IMR-90 (cell line): ENCODE measurements around the gene DZANK1. TPM values are rescaled to one million over a fixed set of nuclear protein-coding genes. Genes with fewer than 3 reads are reported as not detected.

Experiments
- ATAC-seq: fragments of 200-7000 bp; cut with Tn5 transposase; 2 replicates; pipeline ENCODE4 v1.9.1; 2020; ENCODE audit warnings: low read depth, mild to moderate bottlenecking, moderate library complexity
- BruUV-seq: library from RNA; stranded (reverse); fragments of 400-500 nt; replicated peaks from 2 replicates; lab custom pipeline; 2021; lab: Mats Ljungman, UMichigan
- CTCF ChIA-PET: fragments of 300-600 bp; formaldehyde crosslinking; extraction: SDS; loops from one replicate; lab custom pipeline; 2021; ENCODE audit warnings: antibody characterized with exemption; lab: Yijun Ruan, JAX
- POLR2A ChIA-PET: fragments of 300-600 bp; sonication (Branson Sonifier 250); formaldehyde crosslinking; loops from one replicate; lab custom pipeline; 2022; ENCODE audit warnings: antibody characterized with exemption; ENCODE audit not compliant: unreplicated experiment; lab: Charles Lee
- DNase-seq: peaks from one replicate; pipeline ENCODE4 v3.0.0; 2013
- H2AFZ ChIP-seq: replicated peaks from 2 replicates; pipeline ENCODE3; 2013; ENCODE audit warnings: low read length, mild to moderate bottlenecking; ENCODE audit not compliant: poor library complexity
- H2AK5ac ChIP-seq: 2 replicates; pipeline ENCODE4 v1.6.1; 2013; ENCODE audit warnings: low read depth, low read length, inconsistent platforms
- H2AK9ac ChIP-seq: replicated peaks from 2 replicates; pipeline ENCODE3; 2013; ENCODE audit warnings: mild to moderate bottlenecking, low read depth, low read length, moderate library complexity; ENCODE audit not compliant: poor library complexity
- H2BK120ac ChIP-seq: 2 replicates; pipeline ENCODE4 v1.6.1; 2013; ENCODE audit warnings: low read depth, low read length, inconsistent platforms
- H2BK15ac ChIP-seq: 3 replicates; pipeline ENCODE4 v1.6.1; 2013; ENCODE audit warnings: low read depth, low read length, inconsistent platforms
- H2BK20ac ChIP-seq: 2 replicates; pipeline ENCODE4 v1.6.1; 2013; ENCODE audit warnings: low read depth, mild to moderate bottlenecking, inconsistent platforms, low read length, moderate library complexity
- H2BK5ac ChIP-seq: 2 replicates; pipeline ENCODE4 v1.6.1; 2013; ENCODE audit warnings: mild to moderate bottlenecking, low read depth, low read length, inconsistent platforms; ENCODE audit not compliant: poor library complexity, severe bottlenecking
- H3K14ac ChIP-seq: replicated peaks from 2 replicates; pipeline ENCODE4 v1.6.1; 2013; ENCODE audit warnings: low read depth, low read length, inconsistent platforms
- H3K18ac ChIP-seq: 2 replicates; pipeline ENCODE4 v1.6.1; 2013; ENCODE audit warnings: low read depth, low read length, control low read depth
- H3K23ac ChIP-seq: 2 replicates; pipeline ENCODE4 v1.6.1; 2013; ENCODE audit warnings: low read depth, low read length, inconsistent platforms
- H3K27ac ChIP-seq: 2 replicates; pipeline ENCODE4 v1.5.1; 2013; ENCODE audit warnings: mild to moderate bottlenecking, control low read depth, low read length; ENCODE audit not compliant: insufficient read depth
- H3K27me3 ChIP-seq: 2 replicates; pipeline ENCODE4 v1.6.1; 2013; ENCODE audit warnings: low read length; ENCODE audit not compliant: control insufficient read depth, insufficient read depth
- H3K36me3 ChIP-seq: 2 replicates; pipeline ENCODE4 v1.6.1; 2013; ENCODE audit warnings: low read length, mixed read lengths; ENCODE audit not compliant: control insufficient read depth, insufficient read depth
- H3K4ac ChIP-seq: 2 replicates; pipeline ENCODE4 v1.6.1; 2013; ENCODE audit warnings: low read depth, low read length, inconsistent platforms
- H3K4me1 ChIP-seq: 2 replicates; pipeline ENCODE4 v1.6.1; 2013; ENCODE audit warnings: low read length, mixed read lengths; ENCODE audit not compliant: control insufficient read depth, insufficient read depth
- H3K4me2 ChIP-seq: 2 replicates; pipeline ENCODE4 v1.6.1; 2013; ENCODE audit warnings: low read depth, mild to moderate bottlenecking, control low read depth, low read length, moderate library complexity
- H3K4me3 ChIP-seq: 2 replicates; pipeline ENCODE4 v1.5.1; 2013; ENCODE audit warnings: low read depth, mild to moderate bottlenecking, control low read depth, low read length, moderate library complexity; ENCODE audit not compliant: insufficient read depth
- H3K56ac ChIP-seq: 2 replicates; pipeline ENCODE4 v1.6.1; 2013; ENCODE audit warnings: low read length, inconsistent platforms; ENCODE audit not compliant: insufficient read depth; ENCODE audit errors: extremely low read depth
- H3K79me1 ChIP-seq, 2 experiments: 2 replicates each; pipeline ENCODE4 v1.6.1; 2013; ENCODE audit warnings: low read length in 2 of 2, inconsistent platforms in 1 of 2, low read depth in 1 of 2
- H3K9ac ChIP-seq: 2 replicates; pipeline ENCODE4 v1.6.1; 2013; ENCODE audit warnings: low read depth, low read length, control low read depth
- H3K9me1 ChIP-seq: 2 replicates; pipeline ENCODE4 v1.6.1; 2013; ENCODE audit warnings: low read length, inconsistent platforms; ENCODE audit not compliant: insufficient read depth
- H3K9me3 ChIP-seq: 2 replicates; pipeline ENCODE4 v1.6.1; 2013; ENCODE audit warnings: low read length; ENCODE audit not compliant: control insufficient read depth, insufficient read depth
- H4K20me1 ChIP-seq: 2 replicates; pipeline ENCODE4 v1.6.1; 2013; ENCODE audit warnings: low read length, inconsistent platforms; ENCODE audit not compliant: insufficient read depth
- H4K5ac ChIP-seq: 2 replicates; pipeline ENCODE4 v1.6.1; 2013; ENCODE audit warnings: mild to moderate bottlenecking, low read depth, low read length, control low read depth
- H4K8ac ChIP-seq, 2 experiments: 2 replicates each; pipeline ENCODE4 v1.6.1; 2013; ENCODE audit warnings: low read depth in 2 of 2, low read length in 2 of 2, control low read depth in 1 of 2, inconsistent platforms in 1 of 2
- H4K91ac ChIP-seq: 2 replicates; pipeline ENCODE4 v1.6.1; 2013; ENCODE audit warnings: low read depth, low read length, inconsistent platforms; ENCODE audit not compliant: insufficient read depth
- BHLHE40 ChIP-seq: fragments of 150-350 bp; IDR thresholded peaks from 2 replicates; pipeline ENCODE4 v1.6.1; 2016; ENCODE audit warnings: mild to moderate bottlenecking, low read depth, low read length
- CHD1 ChIP-seq: IDR thresholded peaks from 2 replicates; pipeline ENCODE4 v1.6.1; 2012; ENCODE audit warnings: low read depth, low read length, improper control_type of control experiment
- FOS ChIP-seq: fragments of 150-350 bp; IDR thresholded peaks from 2 replicates; pipeline ENCODE4 v1.6.1; 2016; ENCODE audit warnings: low read depth, low read length
- MAFK ChIP-seq: IDR thresholded peaks from 2 replicates; pipeline ENCODE4 v1.6.1; 2012; ENCODE audit warnings: low read depth, low read length, improper control_type of control experiment
- MAZ ChIP-seq: IDR thresholded peaks from 2 replicates; pipeline ENCODE4 v1.6.1; 2012; ENCODE audit warnings: low read depth, mild to moderate bottlenecking, low read length, improper control_type of control experiment, moderate library complexity, borderline replicate concordance
- MXI1 ChIP-seq: IDR thresholded peaks from 2 replicates; pipeline ENCODE4 v1.6.1; 2012; ENCODE audit warnings: low read depth, mild to moderate bottlenecking, low read length, moderate library complexity, borderline replicate concordance
- NFE2L2 ChIP-seq: fragments of 150-350 bp; IDR thresholded peaks from 2 replicates; pipeline ENCODE4 v1.6.1; 2016; ENCODE audit warnings: low read depth, mild to moderate bottlenecking, low read length
- POLR2A ChIP-seq: IDR thresholded peaks from 2 replicates; pipeline ENCODE4 v1.6.1; 2012; ENCODE audit warnings: mild to moderate bottlenecking, low read depth, low read length
- RAD21 ChIP-seq: IDR thresholded peaks from 2 replicates; pipeline ENCODE4 v1.6.1; 2012; ENCODE audit warnings: low read length, improper control_type of control experiment
- RCOR1 ChIP-seq: IDR thresholded peaks from 2 replicates; pipeline ENCODE4 v1.6.1; 2012; ENCODE audit warnings: mild to moderate bottlenecking, low read length, improper control_type of control experiment; ENCODE audit not compliant: insufficient replicate concordance
- SMC3 ChIP-seq: fragments of 150-350 bp; IDR thresholded peaks from 2 replicates; pipeline ENCODE4 v1.6.1; 2016; ENCODE audit warnings: low read depth, mild to moderate bottlenecking, antibody characterized with exemption, low read length, moderate library complexity
- USF2 ChIP-seq: fragments of 150-350 bp; IDR thresholded peaks from 2 replicates; pipeline ENCODE4 v1.6.1; 2017; ENCODE audit warnings: mild to moderate bottlenecking, antibody characterized with exemption, low read length, low read depth
- WGBS, 2 experiments: methylation state at CpG; one replicate each; pipeline versions ENCODE4 v1.1.5 to v1.1.7; 2013; ENCODE audit warnings: missing lambda C conversion rate in 2 of 2; ENCODE audit not compliant: insufficient read length in 1 of 2; ENCODE audit errors: extremely low coverage in 2 of 2; 5-methylcytosine and 5-hydroxymethylcytosine counted together
- dilution Hi-C: fragments of 300-500 bp; cut with HindIII; formaldehyde crosslinking; loops from one replicate; pipeline ENCODE4 v1.14.3; 2018; ENCODE audit warnings: low sequenced_read_pairs; ENCODE audit not compliant: unreplicated experiment
- in situ Hi-C: fragments of 300-500 bp; cut with MboI; formaldehyde crosslinking; loops from 3 replicates; pipeline ENCODE4 v1.14.3; 2019; ENCODE audit warnings: low sequenced_read_pairs, inconsistent platforms, mixed read lengths
- intact Hi-C: fragments of 100-400 bp; cut with micrococcal nuclease; formaldehyde crosslinking; loops from 2 replicates; pipeline ENCODE4 v1.10.0; 2022
- polyA plus RNA-seq, 3 experiments: library from polyadenylated mRNA; depleted of rRNA; stranded (reverse); fragments of >200 nt; gene quantifications; 2 replicates each; pipeline ENCODE4 v1.2.3, GENCODE V29; 2012; ENCODE audit warnings: low replicate concordance in 1 of 3
- total RNA-seq: library from RNA; depleted of rRNA; stranded (reverse); fragments of >200 nt; gene quantifications from 2 replicates; pipeline ENCODE4 v1.2.3, GENCODE V29; 2012
- TF ChIP-seq, protein P1 (sequence below): fragments of 150-350 bp; IDR thresholded peaks from 2 replicates; pipeline ENCODE4 v1.6.1; 2016; ENCODE audit warnings: low read depth, mild to moderate bottlenecking, low read length, moderate library complexity, borderline replicate concordance

The DZANK1 gene
- total and polyA plus RNA-seq, 2 of the 4 experiments (the other 2 are of a cell fraction), result 0.54 to 1.1 TPM

- Histone ChIP-seq H3K56ac (no peak overlapping the region), H2BK20ac (no peak overlapping the region), H2AK5ac (no peak overlapping the region), H3K27ac (no peak overlapping the region), H3K4me3 (no peak overlapping the region), H3K27me3 (no peaks in the 10 kb centered on the region), H4K91ac (no peak overlapping the region), H3K18ac (no peak overlapping the region), H3K79me1 (peaks cover 9 to 14% of the 10 kb centered on the region in 2 experiments; a peak in 2 of 4 replicates), H3K14ac (no peak overlapping the region), H4K8ac (no peak overlapping the region), H2BK15ac (no peak overlapping the region), H3K4me2 (no peak overlapping the region), H3K23ac (no peak overlapping the region), H4K5ac (no peak overlapping the region), H2AFZ (no peak overlapping the region), H3K4me1 (no peaks in the 10 kb centered on the region), H3K9me3 (no peaks in the 10 kb centered on the region), H3K9ac (no peak overlapping the region), H3K36me3 (peaks cover 15% of the 10 kb centered on the region), H4K20me1 (no peaks in the 10 kb centered on the region), H3K9me1 (no peaks in the 10 kb centered on the region), H2AK9ac (no peak overlapping the region), H2BK5ac (no peak overlapping the region), H3K4ac (no peak overlapping the region), H2BK120ac (no peak overlapping the region)
- ATAC-seq (no peak), DNase-seq (no peak)
- ChIA-PET POLR2A (no interaction called here), CTCF (interaction anchor here (0.6 kb wide), 1 partner anchor 10 kb away, joined by 7 read pairs; no protein-coding TSS in a partner anchor)
- intact Hi-C loops (loop anchor here (5.0 kb wide), 1 partner anchor 43 kb away; no protein-coding TSS in a partner anchor), dilution Hi-C loops (no loop called here), in situ Hi-C loops (no loop called here)
- no TSS peak for BruUV-seq
- no CpG with 5 or more reads among the region's 5 CpGs for WGBS, 2 experiments
- no peak for TF ChIP-seq MXI1
- TF ChIP-seq USF2, result no peak
- TF ChIP-seq BHLHE40, result no peak
- TF ChIP-seq POLR2A, result no peak
- no peak for TF ChIP-seq FOS
- no peak for TF ChIP-seq CHD1
- no peak for TF ChIP-seq RCOR1
- no peak for TF ChIP-seq RAD21
- no peak for TF ChIP-seq MAFK
- no peak for TF ChIP-seq MAZ
- no peak for TF ChIP-seq SMC3
- TF ChIP-seq NFE2L2, result no peak
- TF ChIP-seq, protein P1, sequence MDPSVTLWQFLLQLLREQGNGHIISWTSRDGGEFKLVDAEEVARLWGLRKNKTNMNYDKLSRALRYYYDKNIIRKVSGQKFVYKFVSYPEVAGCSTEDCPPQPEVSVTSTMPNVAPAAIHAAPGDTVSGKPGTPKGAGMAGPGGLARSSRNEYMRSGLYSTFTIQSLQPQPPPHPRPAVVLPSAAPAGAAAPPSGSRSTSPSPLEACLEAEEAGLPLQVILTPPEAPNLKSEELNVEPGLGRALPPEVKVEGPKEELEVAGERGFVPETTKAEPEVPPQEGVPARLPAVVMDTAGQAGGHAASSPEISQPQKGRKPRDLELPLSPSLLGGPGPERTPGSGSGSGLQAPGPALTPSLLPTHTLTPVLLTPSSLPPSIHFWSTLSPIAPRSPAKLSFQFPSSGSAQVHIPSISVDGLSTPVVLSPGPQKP, result no peak
These were observed 47.3 kb upstream of the DZANK1 start for GRCh38 chr20:18514127-18514526.
